GM21367 (cell line): ENCODE results near the gene SIAH1.
"Not testable (repeated sequence)": the region's sequence is repeated elsewhere in the genome, so short reads cannot be mapped to it uniquely, and the experiment has no call there.

Source experiments
- ATAC-seq: cut with Tn5 transposase; IDR thresholded peaks from one replicate; pipeline ENCODE4 v1.9.1; 2021; ENCODE audit not compliant: unreplicated experiment

SIAH1 gene

GRCh38 chr16:48393485-48394354 lies 8.5 kb upstream of the SIAH1 start:
- no peak for ATAC-seq

- ATAC-seq: no peak
These were observed 7.2 kb upstream of the SIAH1 start for GRCh38 chr16:48392407-48392806.

- no peak for ATAC-seq
These were observed 1.5 kb upstream of the SIAH1 start for GRCh38 chr16:48386559-48387312.

GRCh38 chr16:48384520-48385252 lies 527 bp downstream of the SIAH1 start:
- ATAC-seq: peak; percentile 37

- ATAC-seq: no peak
These were observed 1.2 kb downstream of the SIAH1 start for GRCh38 chr16:48383877-48384519.

- no peak for ATAC-seq
These were observed 2.0 kb downstream of the SIAH1 start for GRCh38 chr16:48383009-48383876.

- no peak for ATAC-seq
These were observed 3.1 kb downstream of the SIAH1 start for GRCh38 chr16:48382131-48382530.

- ATAC-seq: no peak
These were observed 4.0 kb downstream of the SIAH1 start for GRCh38 chr16:48381201-48381600.

GRCh38 chr16:48378836-48379235 lies 6.4 kb downstream of the SIAH1 start:
- ATAC-seq: no peak

GRCh38 chr16:48378276-48378675 lies 6.9 kb downstream of the SIAH1 start:
- no peak for ATAC-seq

- not testable (repeated sequence) for ATAC-seq
These were observed 7.9 kb downstream of the SIAH1 start for GRCh38 chr16:48377301-48377700.

GRCh38 chr16:48374255-48374654 lies 11.0 kb downstream of the SIAH1 start:
- no peak for ATAC-seq

- no peak for ATAC-seq
These were observed 11.8 kb downstream of the SIAH1 start for GRCh38 chr16:48373258-48374029.

- no peak for ATAC-seq
These were observed 12.5 kb downstream of the SIAH1 start for GRCh38 chr16:48372744-48373143.

- ATAC-seq: no peak
These were observed 13.8 kb downstream of the SIAH1 start for GRCh38 chr16:48371393-48371780.

GRCh38 chr16:48370668-48371392 lies 14.4 kb downstream of the SIAH1 start:
- ATAC-seq: not testable (repeated sequence)

- no peak for ATAC-seq
These were observed 15.0 kb downstream of the SIAH1 start for GRCh38 chr16:48370229-48370628.

- ATAC-seq: no peak
These were observed 15.4 kb downstream of the SIAH1 start for GRCh38 chr16:48369765-48370164.
